HEK293 (cell line): ENCODE data around the gene SPRN.

ENCODE experiments used
- CTCF ChIP-seq: fragments of 450-650 bp; formaldehyde crosslinking; IDR thresholded peaks from 2 replicates; pipeline ENCODE4 v1.5.1; 2016; ENCODE audit warnings: missing biosample characterization, missing genetic modification characterization
- ZSCAN16 ChIP-seq: fragments of 450-650 bp; formaldehyde crosslinking; IDR thresholded peaks from 2 replicates; pipeline ENCODE4 v1.5.1; 2016; ENCODE audit warnings: missing biosample characterization, missing genetic modification characterization

GRCh38 chr10:133441780-133442179 is 17.4 kb upstream of the SPRN start:
- no peak for TF ChIP-seq ZSCAN16
- TF ChIP-seq CTCF: no peak
